LNCAP (cell line): ENCODE data around the gene CPD.

ENCODE experiments used
- TF ChIP-seq, protein P1 (sequence below): fragments of 450-650 bp; IDR thresholded peaks from 2 replicates; pipeline ENCODE4 v1.5.1; 2017; ENCODE audit warnings: mild to moderate bottlenecking

The CPD gene

DNA sequence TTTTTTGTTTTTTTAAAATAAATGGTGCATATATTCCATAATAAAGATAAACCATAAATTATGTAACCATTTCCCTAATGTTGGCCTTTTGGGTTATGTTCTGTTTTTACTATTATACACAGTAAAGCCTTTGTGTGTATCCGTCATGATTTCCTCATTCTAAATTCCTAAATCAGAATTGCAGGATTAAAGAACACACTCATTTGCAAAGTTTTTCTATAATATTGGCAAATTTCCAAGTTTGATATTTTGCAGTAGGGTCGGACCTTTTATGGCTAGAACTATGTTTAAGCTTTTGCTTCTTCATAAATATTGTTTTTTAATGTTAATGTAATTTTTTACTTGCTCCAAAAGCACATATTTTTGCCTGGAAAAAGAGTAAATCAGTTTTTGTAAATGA is 115.1 kb downstream of the CPD start:
- TF ChIP-seq, protein P1, sequence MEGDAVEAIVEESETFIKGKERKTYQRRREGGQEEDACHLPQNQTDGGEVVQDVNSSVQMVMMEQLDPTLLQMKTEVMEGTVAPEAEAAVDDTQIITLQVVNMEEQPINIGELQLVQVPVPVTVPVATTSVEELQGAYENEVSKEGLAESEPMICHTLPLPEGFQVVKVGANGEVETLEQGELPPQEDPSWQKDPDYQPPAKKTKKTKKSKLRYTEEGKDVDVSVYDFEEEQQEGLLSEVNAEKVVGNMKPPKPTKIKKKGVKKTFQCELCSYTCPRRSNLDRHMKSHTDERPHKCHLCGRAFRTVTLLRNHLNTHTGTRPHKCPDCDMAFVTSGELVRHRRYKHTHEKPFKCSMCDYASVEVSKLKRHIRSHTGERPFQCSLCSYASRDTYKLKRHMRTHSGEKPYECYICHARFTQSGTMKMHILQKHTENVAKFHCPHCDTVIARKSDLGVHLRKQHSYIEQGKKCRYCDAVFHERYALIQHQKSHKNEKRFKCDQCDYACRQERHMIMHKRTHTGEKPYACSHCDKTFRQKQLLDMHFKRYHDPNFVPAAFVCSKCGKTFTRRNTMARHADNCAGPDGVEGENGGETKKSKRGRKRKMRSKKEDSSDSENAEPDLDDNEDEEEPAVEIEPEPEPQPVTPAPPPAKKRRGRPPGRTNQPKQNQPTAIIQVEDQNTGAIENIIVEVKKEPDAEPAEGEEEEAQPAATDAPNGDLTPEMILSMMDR, result no peak

DNA sequence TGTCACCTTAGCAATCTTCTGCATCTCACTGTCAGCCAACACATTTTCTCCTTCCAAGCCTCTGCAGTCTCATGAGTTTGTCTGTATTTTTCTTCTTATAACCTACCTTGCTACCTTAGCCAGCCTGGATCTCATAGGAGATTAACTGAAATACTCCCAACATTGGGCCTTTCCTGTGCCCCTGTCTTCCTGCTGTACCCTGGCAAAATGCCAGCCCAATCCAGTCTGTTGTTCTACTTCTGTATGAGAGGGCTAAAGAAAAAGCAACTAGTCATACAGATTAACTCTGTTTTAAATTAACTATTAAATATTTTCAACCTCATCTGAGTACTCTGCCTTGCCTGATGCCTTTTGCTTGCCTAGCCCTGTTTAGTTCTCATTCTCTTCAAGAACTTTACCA is 116.9 kb downstream of the CPD start:
- TF ChIP-seq, protein P1, result no peak

DNA sequence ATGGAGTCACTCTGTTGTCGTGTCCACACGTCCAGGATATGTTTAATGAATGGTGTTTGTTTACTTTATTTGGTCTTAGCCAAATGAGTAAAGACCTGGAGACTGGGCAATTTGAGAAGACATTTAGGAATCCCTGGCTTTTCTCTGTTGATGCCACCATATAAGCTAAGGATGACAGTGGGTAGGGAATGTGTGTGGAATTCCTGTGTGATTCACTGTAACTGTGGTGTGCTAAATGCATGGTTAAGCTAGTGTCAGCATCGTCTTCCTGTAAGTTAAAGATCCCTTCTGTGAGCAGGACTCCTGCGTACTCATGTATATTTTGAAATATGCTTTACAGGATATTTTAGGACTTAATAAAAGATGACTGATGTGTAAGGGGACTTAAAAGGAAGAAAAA is 124.8 kb downstream of the CPD start:
- TF ChIP-seq, protein P1, result no peak

DNA sequence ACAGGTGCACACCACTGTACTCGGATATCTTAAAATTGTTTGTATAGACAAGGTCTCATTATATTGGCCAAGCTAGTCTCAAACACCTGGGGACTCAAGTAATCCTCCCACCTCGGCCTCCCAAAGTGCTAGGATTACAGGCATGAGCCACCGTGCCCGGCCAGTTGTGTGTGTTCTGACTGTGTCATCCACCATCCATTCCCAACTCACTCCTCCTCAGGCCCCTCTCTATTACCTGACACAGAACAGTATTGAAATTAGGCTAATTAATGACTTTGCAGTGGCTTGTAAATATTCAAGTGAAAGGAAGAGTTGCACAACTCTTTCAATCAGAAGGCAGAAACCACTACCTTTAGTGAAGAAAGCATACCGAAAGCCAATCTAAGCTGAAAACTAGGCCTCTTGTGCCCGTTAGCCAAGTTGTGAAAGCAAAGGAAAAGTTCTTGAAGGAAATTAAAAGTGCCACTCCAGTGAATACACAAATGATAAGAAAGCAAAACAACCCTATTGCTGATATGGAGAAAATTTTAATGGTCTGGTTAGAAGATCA is 127.2 kb downstream of the CPD start:
- TF ChIP-seq, protein P1, result no peak

DNA sequence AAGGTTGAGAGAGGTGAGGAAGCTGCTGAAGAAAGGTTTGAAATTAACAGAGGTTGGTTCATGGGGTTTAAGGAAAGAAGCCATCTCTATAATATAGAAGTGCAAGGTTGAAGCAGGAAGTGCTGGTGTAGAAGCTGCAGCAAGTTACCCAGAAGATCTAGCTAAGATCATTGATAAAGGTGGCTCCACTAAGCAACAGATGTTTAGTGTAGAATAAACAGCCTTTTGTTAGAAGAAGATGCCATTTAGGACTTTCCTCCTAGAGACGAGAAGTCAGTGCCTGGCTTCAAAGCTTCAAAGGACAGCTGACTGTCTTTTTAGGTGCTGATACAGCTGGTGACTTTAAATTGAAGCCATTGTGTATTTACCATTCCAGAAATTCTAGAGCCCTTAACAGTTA is 127.8 kb downstream of the CPD start:
- TF ChIP-seq, protein P1, result no peak

DNA sequence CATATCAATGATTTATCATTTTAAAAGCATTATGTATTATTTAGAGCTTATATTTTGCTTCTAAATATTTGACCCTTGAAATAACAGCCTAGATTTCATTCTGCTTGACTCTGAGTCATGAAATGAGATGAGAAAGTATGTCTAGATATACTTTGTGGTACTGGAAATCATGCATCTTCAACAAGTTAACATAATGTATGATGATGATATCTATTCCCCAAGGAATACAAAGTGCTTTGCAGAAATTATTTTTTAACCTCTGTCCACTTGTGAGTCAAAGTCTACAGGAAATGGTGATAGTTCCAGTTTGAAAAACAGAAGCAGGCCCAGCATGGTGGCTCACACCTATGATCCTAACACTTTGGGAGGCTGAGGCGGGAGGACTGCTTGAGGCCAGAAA is 134.6 kb downstream of the CPD start:
- TF ChIP-seq, protein P1, result no peak

DNA sequence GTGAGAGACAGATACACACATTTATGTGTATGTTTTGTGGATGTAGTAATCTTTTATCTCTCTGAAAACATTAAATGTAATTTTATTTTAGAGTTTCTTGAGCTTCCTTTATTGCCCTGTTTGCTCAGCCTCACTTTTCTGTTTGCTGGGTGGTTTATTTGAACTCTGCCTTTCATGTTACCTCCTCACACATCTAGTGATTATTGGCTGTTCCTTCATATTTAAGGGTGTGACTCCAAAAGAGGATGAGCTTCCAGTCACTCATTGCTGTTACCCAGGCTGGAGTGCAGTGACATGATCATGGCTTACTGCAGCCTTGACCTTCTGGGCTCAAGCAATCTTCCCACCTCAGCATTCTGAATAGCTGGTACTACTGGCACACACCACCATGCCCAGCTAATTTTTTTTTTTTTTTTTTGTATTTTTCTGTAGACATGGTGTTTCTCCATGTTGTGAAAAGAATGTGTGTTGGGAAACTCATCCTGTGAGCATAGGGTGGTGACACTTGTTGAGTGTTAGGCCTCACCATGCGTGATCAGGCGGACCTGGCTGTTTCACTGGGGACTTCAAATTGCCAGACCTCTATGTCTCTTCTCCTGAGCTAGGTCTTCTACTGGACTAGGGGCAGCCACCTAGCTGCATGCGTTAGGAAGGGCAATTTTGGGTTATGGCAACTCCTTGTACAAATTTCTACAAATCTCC is 136.3 kb downstream of the CPD start:
- TF ChIP-seq, protein P1, result no peak
